HCT116 (cell line): ENCODE data around the gene PPP6C.

Source experiments
- CTCF ChIP-seq, 3 experiments: fragments of 200-600 bp in 1 of 3; sonication (generic) in 1 of 3; IDR thresholded peaks in 2 of 3; conservative IDR thresholded peaks in 1 of 3; 2 replicates each; pipeline ENCODE4 v1.5.1; 2012 to 2017; ENCODE audit warnings: low read depth in 2 of 3, low read length in 2 of 3, antibody characterized with exemption in 1 of 3, borderline replicate concordance in 1 of 3, control low read depth in 1 of 3, mild to moderate bottlenecking in 1 of 3, mixed read lengths in 1 of 3, mixed run types in 1 of 3, moderate library complexity in 1 of 3; ENCODE audit not compliant: insufficient read depth in 1 of 3
- POLR2A ChIP-seq: IDR thresholded peaks from 2 replicates; pipeline ENCODE4 v1.7.0; 2011; ENCODE audit warnings: borderline replicate concordance; ENCODE audit not compliant: insufficient read depth, insufficient read length; ENCODE audit errors: extremely low read depth
- POLR2AphosphoS5 ChIP-seq: IDR thresholded peaks from 2 replicates; pipeline ENCODE4 v1.6.1; 2011; ENCODE audit warnings: mild to moderate bottlenecking, low read depth, low read length, moderate library complexity
- YY1 ChIP-seq: IDR thresholded peaks from 2 replicates; pipeline ENCODE4 v1.6.1; 2011; ENCODE audit warnings: low read length, low read depth, moderate library complexity, mild to moderate bottlenecking; ENCODE audit not compliant: insufficient replicate concordance; ENCODE audit errors: extremely low read depth
- TF ChIP-seq, protein P1 (sequence below): IDR thresholded peaks from 2 replicates; pipeline ENCODE4 v1.6.1; 2012; ENCODE audit warnings: low read depth

- TF ChIP-seq POLR2A = no peak
- no peak for TF ChIP-seq CTCF (IDR thresholded peaks at IDR 0.05 in 2 of 3, conservative IDR thresholded peaks at IDR 0.05 in 1 of 3; ENCODE audit: borderline replicate concordance in 1 of 3, insufficient read depth in 1 of 3, low read depth in 2 of 3, low read length in 2 of 3)
- no peak for TF ChIP-seq POLR2AphosphoS5
- TF ChIP-seq, protein P1, sequence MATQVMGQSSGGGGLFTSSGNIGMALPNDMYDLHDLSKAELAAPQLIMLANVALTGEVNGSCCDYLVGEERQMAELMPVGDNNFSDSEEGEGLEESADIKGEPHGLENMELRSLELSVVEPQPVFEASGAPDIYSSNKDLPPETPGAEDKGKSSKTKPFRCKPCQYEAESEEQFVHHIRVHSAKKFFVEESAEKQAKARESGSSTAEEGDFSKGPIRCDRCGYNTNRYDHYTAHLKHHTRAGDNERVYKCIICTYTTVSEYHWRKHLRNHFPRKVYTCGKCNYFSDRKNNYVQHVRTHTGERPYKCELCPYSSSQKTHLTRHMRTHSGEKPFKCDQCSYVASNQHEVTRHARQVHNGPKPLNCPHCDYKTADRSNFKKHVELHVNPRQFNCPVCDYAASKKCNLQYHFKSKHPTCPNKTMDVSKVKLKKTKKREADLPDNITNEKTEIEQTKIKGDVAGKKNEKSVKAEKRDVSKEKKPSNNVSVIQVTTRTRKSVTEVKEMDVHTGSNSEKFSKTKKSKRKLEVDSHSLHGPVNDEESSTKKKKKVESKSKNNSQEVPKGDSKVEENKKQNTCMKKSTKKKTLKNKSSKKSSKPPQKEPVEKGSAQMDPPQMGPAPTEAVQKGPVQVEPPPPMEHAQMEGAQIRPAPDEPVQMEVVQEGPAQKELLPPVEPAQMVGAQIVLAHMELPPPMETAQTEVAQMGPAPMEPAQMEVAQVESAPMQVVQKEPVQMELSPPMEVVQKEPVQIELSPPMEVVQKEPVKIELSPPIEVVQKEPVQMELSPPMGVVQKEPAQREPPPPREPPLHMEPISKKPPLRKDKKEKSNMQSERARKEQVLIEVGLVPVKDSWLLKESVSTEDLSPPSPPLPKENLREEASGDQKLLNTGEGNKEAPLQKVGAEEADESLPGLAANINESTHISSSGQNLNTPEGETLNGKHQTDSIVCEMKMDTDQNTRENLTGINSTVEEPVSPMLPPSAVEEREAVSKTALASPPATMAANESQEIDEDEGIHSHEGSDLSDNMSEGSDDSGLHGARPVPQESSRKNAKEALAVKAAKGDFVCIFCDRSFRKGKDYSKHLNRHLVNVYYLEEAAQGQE = no peak
- no peak for TF ChIP-seq YY1
Measured at GRCh38 chr9:125183561-125183960, 6.0 kb downstream of the PPP6C start.
